GOT3 (cell line): ENCODE measurements around the gene PLEKHA8.

Source experiments
- DNase-seq: peaks from one replicate; lab custom pipeline; 2025; ENCODE audit warnings: mixed read lengths; lab: John Stamatoyannopoulos, UW

PLEKHA8 gene

DNA sequence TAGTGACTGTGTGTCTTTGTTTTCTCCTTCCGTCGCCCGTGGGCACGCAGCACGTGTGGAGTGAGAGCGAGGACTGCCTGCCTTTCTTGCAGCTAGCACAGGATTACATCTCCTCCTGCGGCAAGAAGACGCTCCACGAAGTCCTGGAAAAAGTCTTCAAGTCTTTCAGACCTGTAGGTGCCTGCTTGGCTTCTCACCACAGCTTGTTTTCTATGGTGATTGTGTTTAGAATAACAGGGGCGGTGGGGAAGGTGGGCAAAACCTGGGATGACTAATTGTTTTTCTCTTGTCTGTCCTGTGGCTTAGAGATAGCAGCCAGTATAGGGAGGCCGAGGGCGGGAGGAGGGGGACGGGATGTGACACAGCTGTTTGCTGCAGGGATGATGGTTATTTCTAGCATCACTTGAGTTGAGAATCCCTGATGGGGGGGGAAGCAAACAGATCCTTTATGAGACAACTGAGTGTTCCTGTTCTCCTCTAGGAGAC, 118.0 kb downstream of the PLEKHA8 start:
- no peak for DNase-seq

GRCh38 chr7:30147223-30147622, 119.0 kb downstream of the PLEKHA8 start:
- no peak for DNase-seq

DNA sequence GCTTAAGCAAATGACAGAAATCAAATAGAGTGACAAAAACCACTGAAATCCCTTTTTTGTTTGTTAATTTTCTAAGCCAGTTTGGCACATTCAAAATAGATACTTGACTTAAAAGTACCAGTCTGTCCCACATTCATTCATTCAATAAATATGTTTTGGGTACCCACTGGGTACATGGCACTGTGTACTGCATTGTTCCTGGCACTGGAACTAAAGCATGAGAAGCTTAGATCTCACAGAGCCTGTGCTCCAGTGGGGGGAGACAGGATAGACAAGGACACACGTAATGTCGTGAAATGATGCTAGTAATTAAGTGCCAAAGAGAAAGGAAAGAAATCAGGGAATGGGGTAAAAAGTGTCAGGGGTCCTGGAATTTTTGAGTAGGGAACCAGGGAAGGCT, 119.6 kb downstream of the PLEKHA8 start:
- DNase-seq = no peak

GRCh38 chr7:30148426-30148825, 120.2 kb downstream of the PLEKHA8 start:
- no peak for DNase-seq

- DNase-seq = no peak
These were observed 120.8 kb downstream of the PLEKHA8 start for GRCh38 chr7:30148951-30149459.

DNA sequence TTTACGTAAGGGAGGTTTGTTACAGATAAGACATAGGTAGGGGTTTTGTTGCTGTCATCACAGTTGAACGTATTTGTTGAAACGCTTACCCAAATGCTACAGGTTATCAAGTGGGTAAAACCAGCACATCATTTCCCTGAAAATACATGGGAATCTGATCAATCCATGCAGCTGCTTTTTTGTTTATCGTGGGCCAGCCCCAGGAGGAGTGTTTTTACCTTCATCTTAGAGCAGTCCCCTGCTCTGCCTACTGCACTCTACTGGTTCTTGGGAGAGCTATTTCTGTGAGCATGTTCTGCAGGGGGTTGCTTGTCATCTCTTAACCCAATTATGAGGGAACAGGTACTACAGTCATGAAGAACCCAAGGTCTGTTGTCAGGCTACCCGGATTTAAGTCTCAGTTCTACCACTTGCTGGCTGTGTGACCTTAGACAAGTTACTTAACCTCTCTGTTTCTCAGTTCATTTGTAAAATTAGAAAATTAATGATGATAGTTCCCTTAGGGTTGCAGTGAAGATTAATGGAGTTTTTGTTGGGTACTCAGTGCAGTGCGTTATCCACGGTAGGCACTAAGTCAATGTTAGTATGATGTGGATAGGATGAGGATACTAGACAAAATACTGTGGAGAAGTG, 121.5 kb downstream of the PLEKHA8 start:
- no peak for DNase-seq

DNA sequence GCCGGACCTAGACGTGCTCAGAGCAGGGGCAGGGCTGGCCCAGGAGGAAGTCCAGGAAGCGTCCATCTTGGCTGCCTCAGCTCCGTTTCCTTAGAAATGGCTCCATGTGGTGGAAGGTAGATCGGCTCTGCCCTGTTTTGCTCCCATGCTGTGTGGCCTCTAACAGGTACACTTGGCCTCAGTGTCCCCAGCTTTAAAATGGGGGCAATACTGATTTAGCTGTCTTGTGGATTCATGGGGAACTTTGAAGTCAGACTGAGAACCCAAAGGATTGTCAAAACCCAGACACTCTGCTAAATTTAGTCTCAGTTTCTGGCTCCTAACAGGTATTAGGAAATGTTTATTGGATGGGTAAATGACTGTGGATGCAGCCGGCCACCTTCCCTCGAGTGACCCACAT, 122.5 kb downstream of the PLEKHA8 start:
- DNase-seq = no peak

- DNase-seq = no peak
These were observed 125.9 kb downstream of the PLEKHA8 start for GRCh38 chr7:30154111-30154587.

DNA sequence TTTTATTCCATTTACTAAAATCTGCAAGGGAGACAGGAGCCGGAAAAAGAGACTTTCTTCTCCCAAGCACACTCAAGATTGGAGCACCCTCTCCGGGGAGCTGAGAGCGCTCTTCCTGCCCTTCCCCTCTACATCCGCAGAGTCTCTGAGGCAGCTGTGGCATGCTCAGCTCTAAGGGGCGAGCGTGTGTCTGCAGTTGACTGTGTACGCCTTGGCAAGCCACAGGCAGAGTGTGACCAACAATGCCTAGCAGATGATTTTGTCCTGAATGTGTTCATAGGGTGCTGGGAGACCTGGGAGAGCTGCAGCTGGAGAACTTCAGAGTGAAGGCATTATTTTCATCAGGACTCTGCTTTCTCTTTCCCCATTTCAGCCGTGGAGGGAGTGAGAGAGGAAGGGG, 127.3 kb downstream of the PLEKHA8 start:
- no peak for DNase-seq

GRCh38 chr7:30157204-30157603, 129.0 kb downstream of the PLEKHA8 start:
- DNase-seq = no peak

- DNase-seq = no peak
These were observed 131.0 kb downstream of the PLEKHA8 start for GRCh38 chr7:30159163-30159562.

- no peak for DNase-seq
These were observed 131.5 kb downstream of the PLEKHA8 start for GRCh38 chr7:30159698-30160143.

DNA sequence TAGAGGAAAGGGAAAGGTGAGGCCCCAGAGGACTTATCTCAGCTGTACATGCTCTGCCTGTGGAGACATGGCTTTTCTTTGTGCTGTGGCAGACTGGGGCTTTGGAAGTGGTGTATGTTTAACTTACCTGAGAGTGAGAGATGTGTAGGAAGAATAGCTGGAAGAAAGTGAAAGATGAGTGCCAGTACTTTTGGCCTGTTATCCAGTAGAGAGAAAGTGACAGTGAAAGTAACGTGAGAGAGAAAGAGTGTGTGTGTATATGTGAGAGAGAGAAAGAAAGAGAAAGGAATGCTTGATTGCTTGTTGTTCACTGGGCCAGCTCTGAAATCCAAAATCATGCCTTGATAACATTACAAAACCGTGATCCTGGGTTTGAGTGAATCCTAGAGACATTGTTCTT, 132.1 kb downstream of the PLEKHA8 start:
- no peak for DNase-seq

DNA sequence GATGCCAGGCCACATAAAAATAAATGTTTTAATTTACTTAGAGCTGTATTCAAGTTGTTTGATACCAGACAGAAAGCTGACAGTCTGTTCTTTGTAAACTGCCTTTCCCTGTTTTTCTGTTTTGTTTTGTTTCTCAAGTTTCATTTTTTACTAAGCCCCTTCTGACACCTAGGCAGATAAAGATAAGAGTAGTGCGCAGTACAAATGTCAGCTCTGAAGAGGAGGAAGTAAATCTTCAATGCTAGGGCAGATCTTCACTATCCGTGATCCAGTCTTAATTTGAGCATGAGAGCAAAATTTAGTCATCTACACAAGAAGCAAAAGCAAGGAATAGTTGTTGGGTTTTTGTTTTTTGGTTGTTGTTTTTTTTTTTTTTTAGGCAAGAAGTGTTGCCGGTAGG, 133.9 kb downstream of the PLEKHA8 start:
- DNase-seq = no peak

- no peak for DNase-seq
These were observed 134.5 kb downstream of the PLEKHA8 start for GRCh38 chr7:30162622-30163124.

DNA sequence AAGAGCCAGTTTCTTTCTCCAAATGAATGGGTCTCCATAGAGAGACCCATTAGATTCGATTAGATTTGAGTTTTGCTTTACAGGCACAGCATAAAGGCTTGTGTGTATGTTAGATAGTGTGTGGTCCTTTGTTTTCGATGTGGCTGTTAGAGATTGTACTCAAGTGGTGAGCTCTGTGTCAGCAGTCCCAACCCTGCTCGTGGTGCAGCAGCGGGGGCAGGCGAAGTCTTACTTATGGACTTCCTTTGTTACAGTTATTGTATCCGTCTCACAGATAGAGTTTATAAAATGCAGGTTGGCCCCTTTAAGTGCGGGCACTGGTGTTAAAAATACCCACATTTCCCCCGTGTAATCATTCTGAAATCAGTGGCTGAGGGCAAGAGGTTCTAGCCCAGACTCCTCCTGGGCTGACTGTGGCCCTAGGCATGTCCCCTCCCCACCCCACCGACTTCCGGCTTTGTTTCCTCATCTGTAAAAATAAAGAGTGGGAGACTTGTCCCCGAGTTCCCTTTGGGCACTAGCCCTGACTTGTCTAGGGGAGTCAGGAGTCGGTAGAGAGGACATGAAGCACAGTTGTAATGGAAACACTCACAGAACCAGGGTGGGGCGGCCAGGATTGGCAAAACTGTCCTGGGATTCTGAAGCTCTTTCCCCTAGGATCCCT, 135.2 kb downstream of the PLEKHA8 start:
- no peak for DNase-seq

- no peak for DNase-seq
These were observed 136.4 kb downstream of the PLEKHA8 start for GRCh38 chr7:30164567-30164966.

DNA sequence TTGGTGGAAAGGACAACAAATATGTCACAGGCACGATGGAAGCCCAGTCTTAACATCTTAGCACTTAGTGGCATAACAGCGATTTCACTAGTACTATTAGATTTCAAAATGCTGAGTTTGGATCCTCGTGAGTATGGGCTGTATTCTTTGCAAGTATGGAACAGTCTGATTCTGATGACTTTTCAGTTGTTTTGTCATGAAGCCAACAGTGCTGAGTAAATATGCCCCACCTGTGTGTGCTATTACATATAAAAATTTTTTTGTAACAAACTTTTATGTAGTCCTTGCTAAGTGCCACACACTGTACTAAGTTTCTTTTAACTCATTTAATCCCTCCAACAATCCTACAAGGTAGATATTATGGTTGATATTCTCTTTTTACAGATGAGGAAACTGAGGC, 137.4 kb downstream of the PLEKHA8 start:
- DNase-seq = no peak

- DNase-seq = no peak
These were observed 138.1 kb downstream of the PLEKHA8 start for GRCh38 chr7:30166155-30166840.

GRCh38 chr7:30166841-30167235, 138.6 kb downstream of the PLEKHA8 start:
- no peak for DNase-seq

- no peak for DNase-seq
These were observed 139.7 kb downstream of the PLEKHA8 start for GRCh38 chr7:30167901-30168300.

- peak; percentile 67 for DNase-seq
These were observed 140.8 kb downstream of the PLEKHA8 start for GRCh38 chr7:30168835-30169573.
